NCI-H2081 treated with DMSO at 0.1 percent for 48 hours (cell line): ENCODE results near the gene TRIM45.
"Not testable (repeated sequence)": the region's sequence is repeated elsewhere in the genome, so short reads cannot be mapped to it uniquely, and the experiment has no call there.

Experiments used
- DNase-seq: peaks from one replicate; lab custom pipeline; 2025; lab: John Stamatoyannopoulos, UW

Gene TRIM45

GRCh38 chr1:117135329-117135728 lies 13.8 kb upstream of the TRIM45 start:
- DNase-seq: no peak

GRCh38 chr1:117130526-117130925 lies 9.0 kb upstream of the TRIM45 start:
- no peak for DNase-seq

- peak; percentile 45 for DNase-seq
Measured at GRCh38 chr1:117128323-117129079, 7.0 kb upstream of the TRIM45 start.

- DNase-seq: no peak
Measured at GRCh38 chr1:117127795-117128194, 6.2 kb upstream of the TRIM45 start.

GRCh38 chr1:117124661-117125060 lies 3.1 kb upstream of the TRIM45 start:
- DNase-seq: no peak

GRCh38 chr1:117123274-117123673 lies 1.7 kb upstream of the TRIM45 start:
- no peak for DNase-seq

GRCh38 chr1:117122330-117123025 lies 929 bp upstream of the TRIM45 start:
- no peak for DNase-seq

- no peak for DNase-seq
Measured at GRCh38 chr1:117120774-117121588, 568 bp downstream of the TRIM45 start.

- DNase-seq: not testable (repeated sequence)
Measured at GRCh38 chr1:117119144-117119543, 2.4 kb downstream of the TRIM45 start.

GRCh38 chr1:117118137-117118536 lies 3.4 kb downstream of the TRIM45 start:
- no peak for DNase-seq

GRCh38 chr1:117117697-117118096 lies 3.9 kb downstream of the TRIM45 start:
- no peak for DNase-seq

- DNase-seq: no peak
Measured at GRCh38 chr1:117116784-117117130, 4.8 kb downstream of the TRIM45 start.

GRCh38 chr1:117116090-117116783 lies 5.3 kb downstream of the TRIM45 start:
- no peak for DNase-seq

- DNase-seq: no peak
Measured at GRCh38 chr1:117114877-117115276, 6.7 kb downstream of the TRIM45 start.

- DNase-seq: no peak
Measured at GRCh38 chr1:117113199-117113598, 8.3 kb downstream of the TRIM45 start.

GRCh38 chr1:117112047-117112717 lies 9.4 kb downstream of the TRIM45 start:
- DNase-seq: no peak

GRCh38 chr1:117110774-117111173 lies 10.8 kb downstream of the TRIM45 start:
- DNase-seq: no peak

GRCh38 chr1:117107364-117107763 lies 14.2 kb downstream of the TRIM45 start:
- no peak for DNase-seq

GRCh38 chr1:117106478-117106877 lies 15.1 kb downstream of the TRIM45 start:
- DNase-seq: no peak

GRCh38 chr1:117105722-117106121 lies 15.8 kb downstream of the TRIM45 start:
- DNase-seq: no peak

- no peak for DNase-seq
Measured at GRCh38 chr1:117104986-117105385, 16.6 kb downstream of the TRIM45 start.

GRCh38 chr1:117101858-117102257 lies 19.7 kb downstream of the TRIM45 start:
- not testable (repeated sequence) for DNase-seq
